Neural crest cell (in vitro differentiated cells): ENCODE data around the gene NPAP1. TPM values are rescaled to one million over a fixed set of nuclear protein-coding genes. Genes with fewer than 3 reads are reported as not detected.
"Not testable (repeated sequence)": the region's sequence is repeated elsewhere in the genome, so short reads cannot be mapped to it uniquely, and the experiment has no call there.

Source experiments
- DNase-seq: peaks from one replicate; pipeline ENCODE4 v3.0.0; 2021; ENCODE audit warnings: low read depth, mixed read lengths, low spot score
- H3K27ac Mint-ChIP-seq: one replicate; pipeline ENCODE4 v1.8.0; 2021; ENCODE audit warnings: mild to moderate bottlenecking, mixed read lengths; ENCODE audit not compliant: unreplicated experiment
- H3K27me3 Mint-ChIP-seq: 2 replicates; pipeline ENCODE4 v1.8.0; 2021; ENCODE audit warnings: low read depth, mild to moderate bottlenecking, mixed read lengths
- H3K36me3 Mint-ChIP-seq: 2 replicates; pipeline ENCODE4 v1.8.0; 2021; ENCODE audit warnings: low read depth, mild to moderate bottlenecking, mixed read lengths
- H3K4me1 Mint-ChIP-seq: 2 replicates; pipeline ENCODE4 v1.8.0; 2021; ENCODE audit warnings: mixed read lengths
- H3K4me3 Mint-ChIP-seq: one replicate; pipeline ENCODE4 v1.8.0; 2021; ENCODE audit warnings: mild to moderate bottlenecking, mixed read lengths
- H3K9me3 Mint-ChIP-seq: 2 replicates; pipeline ENCODE4 v1.8.0; 2021; ENCODE audit warnings: mixed read lengths
- CTCF ChIP-seq: fragments of 200-600 bp; sonication (generic); conservative IDR thresholded peaks from 2 replicates; pipeline ENCODE4 v1.5.0; 2021; ENCODE audit warnings: antibody characterized with exemption, mild to moderate bottlenecking
- long read RNA-seq: library from polyadenylated mRNA; unstranded; transcript quantifications from one replicate; pipeline ENCODE4 v2.0.0, GENCODE V29; 2020
- total RNA-seq: library from RNA; stranded (reverse); gene quantifications from 2 replicates; pipeline ENCODE4 v1.2.1, GENCODE V29; 2021

Gene NPAP1
- 0.23 and 0.30 TPM in 2 replicates for total RNA-seq
- long read RNA-seq: 0 reads

GRCh38 chr15:24675332-24676144, at the start of gene NPAP1:
NPAP1 (plus strand) TSS chr15:24675775; CDS start chr15:24675868, 93 bp downstream.
- no peak for DNase-seq
- peaks cover 9% of the 10 kb centered on the region for H3K9me3 Mint-ChIP-seq
- H3K27me3 Mint-ChIP-seq: no peaks in the 10 kb centered on the region
- TF ChIP-seq CTCF: no peak
- peaks cover 9% of the 10 kb centered on the region for H3K36me3 Mint-ChIP-seq
- no peaks in the 10 kb centered on the region for H3K4me1 Mint-ChIP-seq
- H3K4me3 Mint-ChIP-seq: no peak within 1 kb of the TSS
- no peak within 1 kb of the TSS for H3K27ac Mint-ChIP-seq

GRCh38 chr15:24627443-24627842, 48.1 kb upstream of the NPAP1 start:
- peaks cover 19% of the 10 kb centered on the region for H3K36me3 Mint-ChIP-seq
- H3K4me3 Mint-ChIP-seq: no peak overlapping the region

GRCh38 chr15:24633082-24633481, 42.5 kb upstream of the NPAP1 start:
- Mint-ChIP-seq H3K9me3 (peaks cover 15% of the 10 kb centered on the region), H3K27ac (no peak overlapping the region), H3K4me3 (no peak overlapping the region), H3K27me3 (no peaks in the 10 kb centered on the region), H3K4me1 (no peaks in the 10 kb centered on the region), H3K36me3 (peaks cover 26% of the 10 kb centered on the region)
- TF ChIP-seq CTCF: no peak
- no peak for DNase-seq

More at GRCh38 chr15:24627443-24627842, 48.1 kb upstream of the NPAP1 start:
- H3K4me1 Mint-ChIP-seq: no peaks in the 10 kb centered on the region
- peaks cover 9% of the 10 kb centered on the region for H3K9me3 Mint-ChIP-seq
- no peak for TF ChIP-seq CTCF
- DNase-seq: no peak
- H3K27me3 Mint-ChIP-seq: no peaks in the 10 kb centered on the region
- no peak overlapping the region for H3K27ac Mint-ChIP-seq

GRCh38 chr15:24639412-24639811, 36.2 kb upstream of the NPAP1 start:
- not testable (repeated sequence) for DNase-seq, H3K4me1 Mint-ChIP-seq, H3K27ac Mint-ChIP-seq, H3K4me3 Mint-ChIP-seq, H3K27me3 Mint-ChIP-seq
- Mint-ChIP-seq H3K9me3 (peaks cover 25% of the 10 kb centered on the region), H3K36me3 (peaks cover 33% of the 10 kb centered on the region)

GRCh38 chr15:24645627-24646026, 29.9 kb upstream of the NPAP1 start:
- TF ChIP-seq CTCF: no peak
- no peak overlapping the region for H3K4me3 Mint-ChIP-seq
- peaks cover 15% of the 10 kb centered on the region for H3K9me3 Mint-ChIP-seq

GRCh38 chr15:24659622-24660021, 16.0 kb upstream of the NPAP1 start:
- no peak overlapping the region for H3K4me3 Mint-ChIP-seq
- H3K9me3 Mint-ChIP-seq: peaks cover 9% of the 10 kb centered on the region
- TF ChIP-seq CTCF: no peak
- H3K27me3 Mint-ChIP-seq: no peaks in the 10 kb centered on the region
- H3K27ac Mint-ChIP-seq: no peak overlapping the region
- peaks cover 6% of the 10 kb centered on the region for H3K36me3 Mint-ChIP-seq
- no peak for DNase-seq
- no peaks in the 10 kb centered on the region for H3K4me1 Mint-ChIP-seq

More at GRCh38 chr15:24645627-24646026, 29.9 kb upstream of the NPAP1 start:
- Mint-ChIP-seq H3K36me3 (peaks cover 16% of the 10 kb centered on the region), H3K4me1 (no peaks in the 10 kb centered on the region), H3K27ac (no peak overlapping the region), H3K27me3 (no peaks in the 10 kb centered on the region)
- no peak for DNase-seq
